HEK293 (cell line): ENCODE results near the gene ORM2.
A peak's percentile ranks its signal among the peaks of the same experiment; 100 is the strongest.

ENCODE experiments used
- CTCF ChIA-PET: fragments of 350-600 bp; formaldehyde crosslinking; extraction: SDS; loops from one replicate; lab custom pipeline; 2021; ENCODE audit warnings: antibody characterized with exemption; lab: Yijun Ruan, JAX
- POLR2A ChIA-PET: fragments of 300-600 bp; formaldehyde crosslinking; extraction: SDS; loops from one replicate; lab custom pipeline; 2020; ENCODE audit warnings: antibody characterized with exemption, inconsistent platforms; lab: Yijun Ruan, JAX
- H3K27ac ChIP-seq: fragments of 200-500 bp; sonication (Bioruptor generic); 2 replicates; pipeline ENCODE4 v1.5.1; 2014; ENCODE audit warnings: low read depth, low read length, control low read depth, inconsistent platforms; ENCODE audit errors: extremely low read depth
- H3K36me3 ChIP-seq, 2 experiments: fragments of 200-500 bp in 1 of 2; sonication (Bioruptor generic) in 1 of 2; 1 replicate in 1 of 2; 2 replicates in 1 of 2; pipeline ENCODE4 v1.5.1; 2014 to 2017; ENCODE audit warnings: inconsistent platforms in 2 of 2, low read length in 2 of 2; ENCODE audit not compliant: control insufficient read depth in 2 of 2, insufficient read depth in 1 of 2
- H3K4me1 ChIP-seq: fragments of 200-500 bp; sonication (Bioruptor generic); 2 replicates; pipeline ENCODE4 v1.5.1; 2014; ENCODE audit warnings: mild to moderate bottlenecking, low read length, inconsistent platforms; ENCODE audit not compliant: control insufficient read depth, insufficient read depth
- H3K4me3 ChIP-seq: 2 replicates; pipeline ENCODE4 v1.5.1; 2011; ENCODE audit warnings: low read depth, mild to moderate bottlenecking, control low read depth, low read length, moderate library complexity
- H3K9me3 ChIP-seq: fragments of 200-500 bp; sonication (Bioruptor generic); 2 replicates; pipeline ENCODE4 v1.5.1; 2014; ENCODE audit warnings: low read depth, low read length, inconsistent platforms; ENCODE audit not compliant: control insufficient read depth, insufficient read depth
- BCL11B ChIP-seq: fragments of 450-650 bp; formaldehyde crosslinking; IDR thresholded peaks from 2 replicates; pipeline ENCODE4 v1.5.1; 2016; ENCODE audit warnings: low read depth, missing biosample characterization, missing genetic modification characterization
- HOXC10 ChIP-seq: sonication (generic); formaldehyde crosslinking; IDR thresholded peaks from 2 replicates; pipeline ENCODE4 v1.8.1; 2023; ENCODE audit warnings: mild to moderate bottlenecking, missing genetic modification reagents
- KLF10 ChIP-seq: fragments of 450-650 bp; IDR thresholded peaks from 2 replicates; pipeline ENCODE4 v1.5.1; 2018; ENCODE audit warnings: missing biosample characterization, mild to moderate bottlenecking, missing genetic modification characterization
- WT1 ChIP-seq: fragments of 450-650 bp; formaldehyde crosslinking; IDR thresholded peaks from 2 replicates; pipeline ENCODE4 v1.5.1; 2016; ENCODE audit warnings: missing biosample characterization, missing genetic modification characterization
- ZBTB8A ChIP-seq: fragments of 450-650 bp; formaldehyde crosslinking; IDR thresholded peaks from 2 replicates; pipeline ENCODE4 v1.5.1; 2016; ENCODE audit warnings: missing biosample characterization, missing genetic modification characterization
- ZFHX2 ChIP-seq: fragments of 450-650 bp; formaldehyde crosslinking; conservative IDR thresholded peaks from 2 replicates; pipeline ENCODE4 v1.5.1; 2016; ENCODE audit warnings: missing biosample characterization, missing genetic modification characterization
- ZIC2 ChIP-seq: fragments of 450-650 bp; formaldehyde crosslinking; IDR thresholded peaks from 2 replicates; pipeline ENCODE4 v1.5.1; 2016; ENCODE audit warnings: missing biosample characterization, missing genetic modification characterization
- ZNF140 ChIP-seq: fragments of 450-650 bp; formaldehyde crosslinking; IDR thresholded peaks from 2 replicates; pipeline ENCODE4 v1.5.1; 2016; ENCODE audit warnings: missing biosample characterization, missing genetic modification characterization
- ZNF302 ChIP-seq: fragments of 450-650 bp; formaldehyde crosslinking; IDR thresholded peaks from 2 replicates; pipeline ENCODE4 v1.5.1; 2016; ENCODE audit warnings: missing biosample characterization, missing genetic modification characterization, low read depth
- ZNF354C ChIP-seq: fragments of 450-650 bp; formaldehyde crosslinking; IDR thresholded peaks from 2 replicates; pipeline ENCODE4 v1.5.1; 2016; ENCODE audit warnings: missing biosample characterization, missing genetic modification characterization, low read depth, borderline replicate concordance
- ZNF37A ChIP-seq: fragments of 450-650 bp; IDR thresholded peaks from 2 replicates; pipeline ENCODE4 v1.5.1; 2018; ENCODE audit warnings: missing biosample characterization, missing genetic modification characterization
- ZNF426 ChIP-seq: fragments of 450-650 bp; formaldehyde crosslinking; IDR thresholded peaks from 2 replicates; pipeline ENCODE4 v1.5.1; 2017; ENCODE audit warnings: missing biosample characterization, missing genetic modification characterization, mild to moderate bottlenecking, inconsistent platforms, moderate library complexity
- ZNF555 ChIP-seq: fragments of 450-650 bp; formaldehyde crosslinking; conservative IDR thresholded peaks from 2 replicates; pipeline ENCODE4 v1.5.1; 2017; ENCODE audit warnings: missing biosample characterization, mild to moderate bottlenecking, missing genetic modification characterization, inconsistent platforms
- ZNF561 ChIP-seq: fragments of 450-650 bp; IDR thresholded peaks from 2 replicates; pipeline ENCODE4 v1.5.1; 2018; ENCODE audit warnings: missing biosample characterization, missing genetic modification characterization, borderline replicate concordance
- ZNF623 ChIP-seq: fragments of 450-650 bp; formaldehyde crosslinking; IDR thresholded peaks from 2 replicates; pipeline ENCODE4 v1.5.1; 2016; ENCODE audit warnings: missing biosample characterization, missing genetic modification characterization
- ZNF670 ChIP-seq: fragments of 450-650 bp; formaldehyde crosslinking; IDR thresholded peaks from 2 replicates; pipeline ENCODE4 v1.5.1; 2016; ENCODE audit warnings: missing biosample characterization, missing genetic modification characterization, low read depth
- ZNF777 ChIP-seq: fragments of 450-650 bp; formaldehyde crosslinking; IDR thresholded peaks from 2 replicates; pipeline ENCODE4 v1.5.1; 2017; ENCODE audit warnings: missing biosample characterization, missing genetic modification characterization, borderline replicate concordance
- ZNF843 ChIP-seq: fragments of 450-650 bp; formaldehyde crosslinking; IDR thresholded peaks from 2 replicates; pipeline ENCODE4 v1.5.1; 2016; ENCODE audit warnings: missing biosample characterization, missing genetic modification characterization
- ZXDB ChIP-seq: fragments of 450-650 bp; formaldehyde crosslinking; IDR thresholded peaks from 2 replicates; pipeline ENCODE4 v1.5.1; 2016; ENCODE audit warnings: missing biosample characterization, missing genetic modification characterization
- TF ChIP-seq, protein P1 (sequence below): fragments of 450-650 bp; formaldehyde crosslinking; IDR thresholded peaks from 2 replicates; pipeline ENCODE4 v1.5.1; 2016; ENCODE audit warnings: missing biosample characterization, missing genetic modification characterization
- TF ChIP-seq, protein P2 (sequence below): fragments of 450-650 bp; formaldehyde crosslinking; IDR thresholded peaks from 2 replicates; pipeline ENCODE4 v1.5.0; 2017; ENCODE audit warnings: missing biosample characterization, missing genetic modification characterization, borderline replicate concordance
- TF ChIP-seq, protein P3 (sequence below): fragments of 450-650 bp; formaldehyde crosslinking; IDR thresholded peaks from 2 replicates; pipeline ENCODE4 v1.5.1; 2017; ENCODE audit warnings: missing biosample characterization, missing genetic modification characterization

ORM2 gene

DNA sequence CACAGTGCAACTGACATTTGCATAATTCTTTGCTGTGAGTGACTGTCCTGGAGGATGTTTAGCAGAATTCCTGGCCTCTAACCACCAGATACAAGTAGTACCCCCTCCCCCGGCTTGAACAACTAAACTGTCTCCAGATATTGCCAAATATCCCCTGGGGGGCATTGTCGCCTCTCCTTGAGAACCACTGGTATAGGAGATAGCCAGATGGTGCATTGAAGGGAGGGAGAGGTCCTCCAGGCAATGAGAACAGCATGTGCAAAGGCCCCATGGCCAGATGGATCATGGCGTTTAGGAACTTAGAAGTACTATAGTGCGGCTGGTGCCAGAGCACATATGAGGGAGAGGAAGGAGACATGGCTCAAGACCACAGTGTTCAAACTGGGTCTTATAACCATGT, 25.7 kb upstream of the ORM2 start:
- Histone ChIP-seq H3K27ac (no peak overlapping the region), H3K4me3 (no peak overlapping the region), H3K36me3 (peaks cover 0 to 4% of the 10 kb centered on the region in 2 experiments; a peak in 1 of 3 replicates)
- CTCF ChIA-PET, result no interaction called here
- no peak for TF ChIP-seq BCL11B (tag by site-specific recombination)
- TF ChIP-seq ZNF37A (tag by site-specific recombination), result no peak
- peak; percentile 62 for TF ChIP-seq ZNF623 (tag by site-specific recombination)
- no peak for TF ChIP-seq HOXC10 (CRISPR knock-in tag)
- TF ChIP-seq, all 188 proteins: peak for 1
- Histone ChIP-seq H3K4me1 (no peaks in the 10 kb centered on the region; the same call in 1 of the 2 replicates), H3K9me3 (no peaks in the 10 kb centered on the region)
- POLR2A ChIA-PET, result no interaction called here

DNA sequence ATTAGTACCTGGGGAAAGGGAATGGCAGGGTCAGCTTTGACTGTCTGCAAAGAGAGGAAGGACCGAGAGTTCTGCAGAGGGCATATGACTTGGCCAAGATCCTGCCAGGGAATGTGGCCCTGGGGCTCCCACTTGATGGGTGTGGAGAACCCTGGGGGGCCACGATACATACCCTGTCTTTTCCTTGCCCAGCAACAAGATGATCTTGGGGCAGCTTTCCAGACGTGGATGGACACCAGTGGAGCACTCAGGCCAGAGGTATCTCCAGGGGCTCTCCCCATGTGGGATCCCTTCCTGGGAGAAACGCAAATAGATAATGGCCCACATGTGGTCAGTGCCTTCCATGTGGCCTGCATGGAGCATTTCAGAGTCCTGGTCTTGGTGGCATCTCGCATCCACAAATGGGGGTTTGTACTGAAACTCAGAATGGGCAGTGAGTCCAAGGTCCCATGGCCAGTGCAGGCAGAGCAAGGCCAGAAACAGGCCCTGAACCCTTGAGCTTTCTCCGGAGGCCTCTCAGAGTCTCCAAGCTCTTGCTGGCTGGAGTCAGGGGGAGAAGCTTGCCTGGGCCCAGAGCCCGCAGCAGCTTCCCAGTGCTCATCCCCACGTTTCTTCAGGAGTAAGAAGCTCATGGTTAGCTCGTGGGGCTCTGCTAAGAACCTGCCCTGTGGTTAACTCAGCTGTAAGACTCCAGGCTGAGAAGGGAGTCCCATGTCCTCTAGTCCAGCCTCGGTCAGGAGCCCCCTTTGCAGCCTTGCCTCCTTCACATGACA, 25.1 kb upstream of the ORM2 start:
- Histone ChIP-seq H3K36me3 (peaks cover 0 to 4% of the 10 kb centered on the region in 2 experiments; a peak in 1 of 3 replicates), H3K4me1 (no peaks in the 10 kb centered on the region; the same call in 1 of the 2 replicates), H3K27ac (no peak overlapping the region), H3K9me3 (no peaks in the 10 kb centered on the region), H3K4me3 (no peak overlapping the region)
- TF ChIP-seq ZIC2 (tag by site-specific recombination), result peak; percentile 34; the same call in 1 of the 2 replicates
- TF ChIP-seq ZNF670 (tag by site-specific recombination), result no peak
- ChIA-PET POLR2A (no interaction called here), CTCF (interaction anchor here (0.5 to 1.0 kb wide), 2 partner anchors 245 to 623 kb away, joined by 3 read pairs; no protein-coding TSS in a partner anchor)

DNA sequence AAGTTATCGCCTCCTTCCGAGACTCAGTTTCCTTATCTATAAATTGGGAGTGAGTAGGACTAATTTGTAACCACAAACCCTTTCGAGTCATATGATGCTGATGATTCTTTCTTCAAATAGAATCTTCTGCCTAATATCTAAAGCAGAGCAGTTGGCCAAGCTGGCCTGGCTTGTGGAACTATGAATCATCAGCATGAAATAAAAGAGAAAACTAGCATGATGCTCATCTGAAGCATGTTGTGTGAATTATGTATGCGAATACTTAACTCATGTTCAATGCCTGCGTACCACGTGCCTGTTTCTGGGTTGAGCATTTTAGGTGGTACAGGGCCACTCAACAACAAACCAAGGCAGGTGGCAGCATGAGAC, 21.8 kb upstream of the ORM2 start:
- no peak for TF ChIP-seq ZXDB (tag by site-specific recombination)
- TF ChIP-seq ZNF302 (tag by site-specific recombination), result no peak
- no peak for TF ChIP-seq ZNF561
- TF ChIP-seq, protein P1, sequence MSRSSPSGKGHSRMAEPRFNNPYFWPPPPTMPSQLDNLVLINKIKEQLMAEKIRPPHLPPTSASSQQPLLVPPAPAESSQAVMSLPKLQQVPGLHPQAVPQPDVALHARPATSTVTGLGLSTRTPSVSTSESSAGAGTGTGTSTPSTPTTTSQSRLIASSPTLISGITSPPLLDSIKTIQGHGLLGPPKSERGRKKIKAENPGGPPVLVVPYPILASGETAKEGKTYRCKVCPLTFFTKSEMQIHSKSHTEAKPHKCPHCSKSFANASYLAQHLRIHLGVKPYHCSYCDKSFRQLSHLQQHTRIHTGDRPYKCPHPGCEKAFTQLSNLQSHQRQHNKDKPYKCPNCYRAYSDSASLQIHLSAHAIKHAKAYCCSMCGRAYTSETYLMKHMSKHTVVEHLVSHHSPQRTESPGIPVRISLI (tag by site-specific recombination), result no peak
- no peak for TF ChIP-seq ZNF354C (tag by site-specific recombination)
- no peak for TF ChIP-seq KLF10 (tag by site-specific recombination)
- no peak for TF ChIP-seq WT1 (tag by site-specific recombination)
- no peaks in the 10 kb centered on the region for H3K36me3 ChIP-seq
- no peak overlapping the region for H3K27ac ChIP-seq
- H3K4me1 ChIP-seq, result no peaks in the 10 kb centered on the region; the same call in 1 of the 2 replicates
- no peak overlapping the region for H3K4me3 ChIP-seq
- no peaks in the 10 kb centered on the region for H3K9me3 ChIP-seq
- ChIA-PET CTCF (interaction anchor here (0.9 to 1.1 kb wide), 2 partner anchors 57 to 166 kb away, joined by 3 to 5 read pairs; no protein-coding TSS in a partner anchor), POLR2A (no interaction called here)

DNA sequence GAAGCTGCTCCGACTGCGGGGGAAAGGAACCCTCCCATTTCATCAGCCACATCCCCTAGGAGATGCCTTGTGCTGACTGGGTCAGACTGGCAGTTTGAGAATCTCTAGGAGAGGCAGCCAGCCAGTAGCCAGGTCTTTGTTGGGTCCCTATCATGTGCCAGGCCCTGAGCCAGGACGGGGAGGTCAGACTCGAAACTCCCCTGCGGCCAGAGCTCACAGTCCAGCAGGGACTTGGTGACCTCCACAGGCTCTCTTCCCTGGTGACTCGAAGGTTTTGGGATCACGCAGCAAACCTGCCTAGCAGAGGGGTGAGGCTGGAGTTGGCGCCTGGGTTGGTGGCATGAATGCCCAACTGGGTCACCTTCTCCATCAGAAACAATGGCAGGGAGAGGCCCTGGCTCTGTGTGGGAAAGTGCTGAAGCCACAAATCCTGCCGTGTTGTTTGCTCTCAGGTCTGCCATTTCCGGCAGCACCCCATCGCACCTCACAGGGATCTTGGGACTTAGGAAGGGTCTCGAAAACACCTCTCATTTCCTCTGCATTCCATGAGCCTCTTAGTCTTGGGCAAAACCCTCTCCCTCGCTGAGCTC, 21.2 kb upstream of the ORM2 start:
- no peaks in the 10 kb centered on the region; the same call in 1 of the 2 replicates for H3K4me1 ChIP-seq
- ChIA-PET CTCF (interaction anchor here (1.0 to 1.1 kb wide), 2 partner anchors 57 to 571 kb away, joined by 3 to 5 read pairs; no protein-coding TSS in a partner anchor), POLR2A (no interaction called here)
- no peaks in the 10 kb centered on the region for H3K9me3 ChIP-seq
- H3K27ac ChIP-seq, result no peak overlapping the region
- no peaks in the 10 kb centered on the region for H3K36me3 ChIP-seq
- no peak overlapping the region for H3K4me3 ChIP-seq
- TF ChIP-seq ZBTB8A (tag by site-specific recombination) (no peak), BCL11B (tag by site-specific recombination) (no peak), ZNF555 (tag by site-specific recombination) (no peak), ZNF426 (tag by site-specific recombination) (no peak), ZNF777 (tag by site-specific recombination) (no peak), ZFHX2 (no peak), ZNF843 (tag by site-specific recombination) (no peak), ZNF140 (tag by site-specific recombination) (no peak)
- TF ChIP-seq, protein P2, sequence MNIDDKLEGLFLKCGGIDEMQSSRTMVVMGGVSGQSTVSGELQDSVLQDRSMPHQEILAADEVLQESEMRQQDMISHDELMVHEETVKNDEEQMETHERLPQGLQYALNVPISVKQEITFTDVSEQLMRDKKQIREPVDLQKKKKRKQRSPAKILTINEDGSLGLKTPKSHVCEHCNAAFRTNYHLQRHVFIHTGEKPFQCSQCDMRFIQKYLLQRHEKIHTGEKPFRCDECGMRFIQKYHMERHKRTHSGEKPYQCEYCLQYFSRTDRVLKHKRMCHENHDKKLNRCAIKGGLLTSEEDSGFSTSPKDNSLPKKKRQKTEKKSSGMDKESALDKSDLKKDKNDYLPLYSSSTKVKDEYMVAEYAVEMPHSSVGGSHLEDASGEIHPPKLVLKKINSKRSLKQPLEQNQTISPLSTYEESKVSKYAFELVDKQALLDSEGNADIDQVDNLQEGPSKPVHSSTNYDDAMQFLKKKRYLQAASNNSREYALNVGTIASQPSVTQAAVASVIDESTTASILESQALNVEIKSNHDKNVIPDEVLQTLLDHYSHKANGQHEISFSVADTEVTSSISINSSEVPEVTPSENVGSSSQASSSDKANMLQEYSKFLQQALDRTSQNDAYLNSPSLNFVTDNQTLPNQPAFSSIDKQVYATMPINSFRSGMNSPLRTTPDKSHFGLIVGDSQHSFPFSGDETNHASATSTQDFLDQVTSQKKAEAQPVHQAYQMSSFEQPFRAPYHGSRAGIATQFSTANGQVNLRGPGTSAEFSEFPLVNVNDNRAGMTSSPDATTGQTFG, result no peak
- TF ChIP-seq, protein P3, sequence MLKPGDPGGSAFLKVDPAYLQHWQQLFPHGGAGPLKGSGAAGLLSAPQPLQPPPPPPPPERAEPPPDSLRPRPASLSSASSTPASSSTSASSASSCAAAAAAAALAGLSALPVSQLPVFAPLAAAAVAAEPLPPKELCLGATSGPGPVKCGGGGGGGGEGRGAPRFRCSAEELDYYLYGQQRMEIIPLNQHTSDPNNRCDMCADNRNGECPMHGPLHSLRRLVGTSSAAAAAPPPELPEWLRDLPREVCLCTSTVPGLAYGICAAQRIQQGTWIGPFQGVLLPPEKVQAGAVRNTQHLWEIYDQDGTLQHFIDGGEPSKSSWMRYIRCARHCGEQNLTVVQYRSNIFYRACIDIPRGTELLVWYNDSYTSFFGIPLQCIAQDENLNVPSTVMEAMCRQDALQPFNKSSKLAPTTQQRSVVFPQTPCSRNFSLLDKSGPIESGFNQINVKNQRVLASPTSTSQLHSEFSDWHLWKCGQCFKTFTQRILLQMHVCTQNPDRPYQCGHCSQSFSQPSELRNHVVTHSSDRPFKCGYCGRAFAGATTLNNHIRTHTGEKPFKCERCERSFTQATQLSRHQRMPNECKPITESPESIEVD (tag by site-specific recombination), result no peak
